ENCODE measurements around the gene TDRD1. TPM values are rescaled to one million over a fixed set of nuclear protein-coding genes. Genes with fewer than 3 reads are reported as not detected.
A peak's percentile ranks its signal among the peaks of the same experiment; 100 is the strongest.

The TDRD1 gene
- total and polyA plus RNA-seq, 2 donors from 2014 or later, result 0.88 TPM; not detected in 1

DNA sequence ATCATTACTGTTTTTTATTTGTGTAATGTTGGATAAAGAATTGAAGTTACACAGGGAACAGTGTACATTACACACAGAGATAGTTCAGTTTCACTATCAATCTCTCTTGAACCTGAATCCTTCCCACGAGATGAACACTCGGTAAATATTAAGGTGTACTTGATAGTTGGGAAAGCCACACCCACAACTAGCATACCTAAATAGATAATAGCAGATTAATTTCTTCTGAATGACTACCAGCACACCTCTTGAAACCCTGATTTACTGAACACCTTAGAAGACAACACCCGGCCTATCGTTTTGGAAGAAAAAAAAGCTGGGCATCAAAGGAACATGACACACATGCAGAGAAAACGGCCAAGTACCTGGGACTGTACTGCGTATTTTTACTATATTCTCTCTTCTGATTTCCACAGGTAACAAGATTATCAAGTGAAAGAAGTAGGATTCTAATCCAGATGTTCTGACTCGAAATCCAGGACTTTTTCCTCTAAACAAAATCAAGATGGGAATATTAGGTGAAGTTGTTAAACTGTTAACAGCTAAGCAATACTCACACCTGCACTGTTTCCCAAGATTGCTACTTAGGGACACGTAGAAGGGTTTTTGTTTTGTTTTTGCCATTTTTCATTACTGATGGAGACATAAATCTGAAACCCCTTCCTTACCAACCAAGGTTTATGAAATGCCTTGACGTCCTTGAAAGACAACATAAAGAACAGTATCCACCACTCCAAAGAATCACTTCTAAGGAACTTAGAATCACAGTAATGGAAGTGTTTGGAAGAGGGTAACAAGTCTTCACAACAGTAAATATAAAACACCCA is 6.2 kb upstream of the TDRD1 start:
- H3K4me3 ChIP-seq (ENCODE audit: low read length in 3 of 3), result peak overlapping the region; percentile 86 to 97 (median 88)
- FAIRE-seq (no peak), DNase-seq (peak in 2 of 5 donors; percentile 14 to 56)
- peak overlapping the region; percentile 87 to 96 for H3K27ac ChIP-seq (ENCODE audit: low read depth in 2 of 2, low read length in 2 of 2)
- H3K36me3 ChIP-seq (ENCODE audit: control insufficient read depth in 2 of 3, insufficient read depth in 3 of 3, low read length in 3 of 3), result no peaks in the 10 kb centered on the region
- no peak for TF ChIP-seq CTCF (IDR thresholded peaks at IDR 0.05; ENCODE audit: borderline replicate concordance, extremely low read depth, insufficient read depth)
- H3K9ac ChIP-seq (ENCODE audit: low read length in 3 of 3), result peak overlapping the region; percentile 82 to 98 (median 84)
- H3K4me1 ChIP-seq (ENCODE audit: control insufficient read depth in 2 of 3, insufficient read depth in 2 of 3, low read depth in 1 of 3, low read length in 3 of 3), result peaks cover 0 to 8% (median 3%) of the 10 kb centered on the region in 3 donors
- H3K27me3 ChIP-seq (ENCODE audit: control insufficient read depth, insufficient read depth, low read length), result no peaks in the 10 kb centered on the region
- intact Hi-C loops (cut with DNase I), result no loop called here
- peaks cover 0 to 7% (median 0%) of the 10 kb centered on the region in 3 donors for H3K9me3 ChIP-seq (ENCODE audit: control insufficient read depth in 2 of 3, insufficient read depth in 1 of 3, low read length in 3 of 3)

DNA sequence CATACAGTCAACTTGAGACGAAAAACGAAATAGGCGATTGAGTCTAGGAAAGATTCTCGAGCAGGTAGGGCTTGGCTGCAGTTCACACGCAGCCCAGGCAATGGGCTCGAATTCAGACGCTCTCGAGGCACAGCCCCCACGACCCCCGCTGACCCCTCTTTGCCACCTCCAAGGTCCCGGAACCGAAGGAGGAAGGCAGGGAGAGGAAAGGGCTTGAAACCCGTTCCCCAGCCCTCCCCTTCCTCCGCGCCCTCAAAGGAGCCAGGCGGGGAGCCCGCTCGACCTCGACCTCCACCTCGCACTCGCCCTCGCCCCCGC is 5.6 kb upstream of the TDRD1 start:
- Histone ChIP-seq H3K4me3 (ENCODE audit: low read length in 3 of 3) (peak overlapping the region; percentile 86 to 97 (median 88)), H3K27me3 (ENCODE audit: control insufficient read depth, insufficient read depth, low read length) (no peaks in the 10 kb centered on the region), H3K4me1 (ENCODE audit: control insufficient read depth in 2 of 3, insufficient read depth in 2 of 3, low read depth in 1 of 3, low read length in 3 of 3) (peaks cover 0 to 8% (median 3%) of the 10 kb centered on the region in 3 donors), H3K9me3 (ENCODE audit: control insufficient read depth in 2 of 3, insufficient read depth in 1 of 3, low read length in 3 of 3) (peaks cover 0 to 2% (median 0%) of the 10 kb centered on the region in 3 donors), H3K9ac (ENCODE audit: low read length in 3 of 3) (peak overlapping the region; percentile 82 to 98 (median 84)), H3K27ac (ENCODE audit: low read depth in 2 of 2, low read length in 2 of 2) (peak overlapping the region; percentile 87 to 96), H3K36me3 (ENCODE audit: control insufficient read depth in 2 of 3, insufficient read depth in 3 of 3, low read length in 3 of 3) (no peaks in the 10 kb centered on the region)
- DNase-seq, result peak in 1 of 5 donors; percentile 54
- no peak for TF ChIP-seq CTCF (IDR thresholded peaks at IDR 0.05; ENCODE audit: borderline replicate concordance, extremely low read depth, insufficient read depth)
- no peak for FAIRE-seq
- intact Hi-C loops (cut with DNase I), result no loop called here

DNA sequence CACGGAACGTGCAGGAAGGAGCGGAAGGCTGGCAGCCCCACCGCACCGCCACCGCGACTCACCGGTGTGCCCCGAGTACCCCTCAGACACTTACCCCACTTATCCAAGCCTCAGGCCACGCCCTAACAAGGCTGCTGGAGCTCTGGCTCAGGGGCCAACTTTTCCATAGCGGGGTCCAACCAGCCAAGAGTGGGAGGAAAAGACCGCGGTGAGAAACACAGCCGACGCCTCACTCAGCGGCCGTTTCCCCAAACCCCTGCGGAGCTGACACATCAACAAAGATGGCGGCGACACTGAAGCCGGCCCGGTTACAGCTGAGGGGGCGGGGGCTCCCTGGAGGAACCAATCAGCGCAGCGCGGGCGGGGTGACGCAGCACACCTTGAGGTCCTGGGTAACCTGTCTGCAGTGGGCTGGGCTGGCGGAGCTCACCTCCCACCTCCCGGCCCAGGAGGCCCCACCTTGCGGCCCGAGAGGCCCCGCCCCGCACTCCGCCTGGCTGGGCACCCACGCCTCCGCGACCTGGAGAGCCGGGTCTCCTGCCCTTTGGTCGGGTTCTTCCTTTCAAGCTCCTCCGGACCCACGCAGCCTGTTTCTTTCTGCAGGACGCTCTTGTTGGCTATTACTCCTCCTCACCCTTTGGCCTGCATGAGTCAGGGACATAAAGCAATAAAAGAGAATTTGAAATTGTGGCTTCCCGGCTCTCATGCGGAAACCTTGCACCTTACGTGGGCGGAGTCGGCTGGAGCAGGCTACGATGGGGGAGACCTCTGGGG is 5.0 kb upstream of the TDRD1 start, which contains the start of gene CCDC186:
CCDC186 (minus strand) TSS at position 283 of the 774 bp plus-strand sequence. CDS start 10,935 bp downstream, outside the sequence.
- H3K36me3 ChIP-seq (ENCODE audit: control insufficient read depth in 2 of 3, insufficient read depth in 3 of 3, low read length in 3 of 3), result no peaks in the 10 kb centered on the region
- H3K4me3 ChIP-seq (ENCODE audit: low read length in 3 of 3), result peak within 1 kb of the TSS; percentile 86 to 97 (median 88)
- TF ChIP-seq CTCF (IDR thresholded peaks at IDR 0.05; ENCODE audit: borderline replicate concordance, extremely low read depth, insufficient read depth), result no peak
- no peaks in the 10 kb centered on the region for H3K9me3 ChIP-seq (ENCODE audit: control insufficient read depth in 2 of 3, insufficient read depth in 1 of 3, low read length in 3 of 3)
- H3K27ac ChIP-seq (ENCODE audit: low read depth in 2 of 2, low read length in 2 of 2), result peak within 1 kb of the TSS; percentile 87 to 96
- intact Hi-C loops (cut with DNase I), result no loop called here
- FAIRE-seq (peak; percentile 25), DNase-seq (peak; percentile 98 to 99 (median 98))
- no peaks in the 10 kb centered on the region for H3K27me3 ChIP-seq (ENCODE audit: control insufficient read depth, insufficient read depth, low read length)
- peak within 1 kb of the TSS; percentile 82 to 98 (median 84) for H3K9ac ChIP-seq (ENCODE audit: low read length in 3 of 3)
- peaks cover 0 to 8% (median 3%) of the 10 kb centered on the region in 3 donors for H3K4me1 ChIP-seq (ENCODE audit: control insufficient read depth in 2 of 3, insufficient read depth in 2 of 3, low read depth in 1 of 3, low read length in 3 of 3)
